PFSK-1 (cell line): ENCODE measurements around the gene ZNF780B. TPM values are rescaled to one million over a fixed set of nuclear protein-coding genes. Genes with fewer than 3 reads are reported as not detected.

Experiments used
- FOXP2 ChIP-seq: optimal IDR thresholded peaks from 2 replicates; pipeline ENCODE3; 2011; ENCODE audit warnings: borderline replicate concordance, control low read depth, inconsistent platforms; ENCODE audit not compliant: insufficient read depth; ENCODE audit errors: extremely low read length, extremely low read depth
- POLR2AphosphoS5 ChIP-seq: IDR thresholded peaks from 2 replicates; pipeline ENCODE4 v1.6.1; 2012; ENCODE audit warnings: low read depth, mild to moderate bottlenecking, control low read depth, low read length, moderate library complexity
- REST ChIP-seq, 2 experiments: IDR thresholded peaks; 2 replicates each; pipeline versions ENCODE4 v1.6.1 to v1.8.0; 2011 to 2012; ENCODE audit warnings: low read depth in 2 of 2, low read length in 2 of 2, control low read depth in 1 of 2, inconsistent platforms in 1 of 2, mild to moderate bottlenecking in 1 of 2, moderate library complexity in 1 of 2; ENCODE audit not compliant: insufficient read depth in 1 of 2
- SIN3A ChIP-seq: IDR thresholded peaks from 2 replicates; pipeline ENCODE4 v1.6.1; 2012; ENCODE audit warnings: mild to moderate bottlenecking, low read length, moderate library complexity, borderline replicate concordance; ENCODE audit not compliant: insufficient read depth
- TAF1 ChIP-seq: IDR thresholded peaks from 2 replicates; pipeline ENCODE4 v1.6.1; 2012; ENCODE audit warnings: low read length, control low read depth, borderline replicate concordance; ENCODE audit not compliant: insufficient read depth
- polyA plus RNA-seq: library from polyadenylated mRNA; unstranded; fragments of >200 nt; gene quantifications from one replicate; pipeline ENCODE4 v1.2.1, GENCODE V29; 2012; ENCODE audit warnings: low read depth, missing spikeins; ENCODE audit not compliant: insufficient read length

Gene ZNF780B
- polyA plus RNA-seq: 2.2 TPM

GRCh38 chr19:40055832-40056504 lies at the start of gene ZNF780B:
ZNF780B (minus strand) TSS chr19:40056231; CDS start chr19:40050332, 5,899 bp downstream.
- TF ChIP-seq REST (IDR thresholded peaks at IDR 0.05; ENCODE audit: insufficient read depth in 1 of 2, low read depth in 2 of 2, low read length in 2 of 2): no peak
- TF ChIP-seq POLR2AphosphoS5: peak; percentile 82
- no peak; the same call in 1 of the 2 replicates for TF ChIP-seq SIN3A
- no peak for TF ChIP-seq FOXP2
- TF ChIP-seq TAF1: peak; percentile 77; the same call in 1 of the 2 replicates

- no peak for TF ChIP-seq SIN3A
- no peak for TF ChIP-seq TAF1
- no peak for TF ChIP-seq REST (IDR thresholded peaks at IDR 0.05; ENCODE audit: insufficient read depth in 1 of 2, low read depth in 2 of 2, low read length in 2 of 2)
- TF ChIP-seq FOXP2: no peak
- no peak for TF ChIP-seq POLR2AphosphoS5
These were observed 48.7 kb upstream of the ZNF780B start for GRCh38 chr19:40104754-40105153.

GRCh38 chr19:40103600-40103999 lies 47.6 kb upstream of the ZNF780B start:
- TF ChIP-seq SIN3A (no peak), REST (IDR thresholded peaks at IDR 0.05; ENCODE audit: insufficient read depth in 1 of 2, low read depth in 2 of 2, low read length in 2 of 2) (no peak), TAF1 (no peak), POLR2AphosphoS5 (no peak), FOXP2 (no peak)

GRCh38 chr19:40101813-40102212 lies 45.8 kb upstream of the ZNF780B start:
- TF ChIP-seq POLR2AphosphoS5: no peak
- no peak for TF ChIP-seq REST (IDR thresholded peaks at IDR 0.05; ENCODE audit: insufficient read depth in 1 of 2, low read depth in 2 of 2, low read length in 2 of 2)
- no peak for TF ChIP-seq TAF1
- no peak for TF ChIP-seq SIN3A
- no peak for TF ChIP-seq FOXP2

- no peak for TF ChIP-seq SIN3A
- TF ChIP-seq REST (IDR thresholded peaks at IDR 0.05; ENCODE audit: insufficient read depth in 1 of 2, low read depth in 2 of 2, low read length in 2 of 2): no peak
- no peak for TF ChIP-seq FOXP2
- no peak for TF ChIP-seq TAF1
- TF ChIP-seq POLR2AphosphoS5: no peak
These were observed 37.4 kb upstream of the ZNF780B start for GRCh38 chr19:40093416-40093815.
